CD4-positive, alpha-beta T cell treated with Interleukin-21 for 1 hour (primary cell): Measurements from ENCODE around the gene POU4F1.
A peak's percentile ranks its signal among the peaks of the same experiment; 100 is the strongest.
"Not testable (repeated sequence)": the region's sequence is repeated elsewhere in the genome, so short reads cannot be mapped to it uniquely, and the experiment has no call there.

Experiments
- DNase-seq: peaks from one replicate; pipeline ENCODE4 v3.0.0-alpha.2; 2020

The POU4F1 gene

DNA sequence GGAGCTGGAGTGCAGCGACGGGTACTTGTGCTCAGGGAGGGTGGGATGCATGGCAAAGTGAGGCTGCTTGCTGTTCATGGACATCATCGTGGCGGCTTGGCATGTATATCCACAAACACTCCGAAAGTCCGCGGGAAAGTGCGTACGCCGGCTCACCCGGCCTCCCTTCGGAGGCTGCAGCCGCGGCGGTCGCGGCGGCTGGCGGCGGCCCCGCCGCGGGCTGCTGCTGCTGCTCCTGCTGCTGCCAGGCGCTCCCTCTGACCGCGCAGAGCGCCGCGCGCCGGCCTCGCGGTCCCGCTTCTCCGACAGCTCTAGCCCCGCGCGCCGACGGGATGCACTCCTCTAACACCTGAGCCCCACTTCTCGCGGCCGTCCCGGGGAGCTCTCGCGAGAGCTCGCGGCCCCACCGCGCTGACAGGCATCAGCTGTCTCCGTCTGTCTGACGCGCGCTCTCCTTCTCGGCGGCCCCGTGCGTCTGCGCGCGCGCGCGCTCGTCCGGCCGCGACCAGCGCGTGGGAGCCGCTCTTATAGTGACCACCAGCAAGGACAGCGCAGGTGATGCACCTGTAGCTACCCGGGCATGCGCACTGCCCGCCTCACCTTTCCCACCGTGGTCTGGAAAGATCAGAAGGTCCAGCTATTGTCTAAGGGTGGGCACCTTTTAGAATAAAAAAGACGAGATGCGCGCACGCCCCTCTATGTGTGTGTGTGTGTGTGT, at the start of gene POU4F1:
Gene POU4F1, minus strand, starts transcription at position 313 of the 718 bp plus-strand sequence. Its CDS starts 226 bp downstream, at position 87.
- DNase-seq, result peak; percentile 70

- DNase-seq, result no peak
Measured at GRCh38 chr13:78652651-78653050, 49.3 kb upstream of the POU4F1 start.

DNA sequence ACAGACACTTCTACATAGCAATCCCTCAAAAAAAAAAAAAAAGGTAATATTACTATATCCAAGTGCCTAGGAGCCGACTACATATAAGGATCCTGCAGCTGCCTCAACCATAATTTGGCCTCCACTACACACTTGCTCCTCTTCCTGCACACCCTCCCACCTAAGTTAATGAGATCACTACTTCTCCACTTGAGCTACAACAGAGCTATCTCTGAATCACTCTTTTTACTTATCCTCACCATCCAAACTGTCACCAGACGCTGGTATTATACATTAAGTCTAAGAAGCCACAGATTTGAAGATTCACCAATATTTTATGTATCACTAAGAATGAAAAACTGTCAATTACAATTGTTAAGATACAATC, 47.3 kb upstream of the POU4F1 start:
- DNase-seq, result no peak

DNA sequence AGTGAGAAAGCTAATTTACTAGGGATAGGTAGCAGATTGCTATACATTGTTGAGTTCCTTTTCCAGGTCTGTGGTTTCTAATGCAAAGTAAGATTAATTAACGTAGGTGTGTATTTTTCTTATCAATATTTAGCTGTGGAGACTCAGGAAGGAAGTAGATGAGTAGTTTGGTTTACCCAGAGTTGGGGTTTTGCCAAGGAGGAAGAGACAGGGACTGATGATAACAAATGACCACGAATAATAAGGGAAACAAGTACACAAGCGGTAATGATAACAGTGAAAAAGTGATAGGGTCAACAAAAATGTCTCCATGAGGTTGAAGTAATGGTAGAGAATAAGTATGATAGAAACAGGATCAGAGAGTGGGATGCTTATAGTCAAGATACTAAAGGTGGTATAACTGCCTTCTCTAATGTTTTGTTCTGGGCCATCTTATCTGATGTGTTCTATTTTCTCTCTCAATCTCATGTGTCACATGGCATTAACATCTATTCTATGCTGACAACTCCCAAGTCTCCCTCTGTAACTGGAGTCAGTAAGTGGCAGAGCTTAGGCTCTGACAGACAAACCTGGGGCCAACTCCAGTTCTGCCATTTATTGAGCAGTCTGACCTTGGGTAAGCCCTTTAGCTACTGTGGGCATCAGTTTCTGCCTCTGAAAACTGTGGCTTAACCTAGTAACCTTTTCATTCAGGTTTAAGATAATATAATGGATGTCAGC, 46.8 kb upstream of the POU4F1 start:
- no peak for DNase-seq

DNA sequence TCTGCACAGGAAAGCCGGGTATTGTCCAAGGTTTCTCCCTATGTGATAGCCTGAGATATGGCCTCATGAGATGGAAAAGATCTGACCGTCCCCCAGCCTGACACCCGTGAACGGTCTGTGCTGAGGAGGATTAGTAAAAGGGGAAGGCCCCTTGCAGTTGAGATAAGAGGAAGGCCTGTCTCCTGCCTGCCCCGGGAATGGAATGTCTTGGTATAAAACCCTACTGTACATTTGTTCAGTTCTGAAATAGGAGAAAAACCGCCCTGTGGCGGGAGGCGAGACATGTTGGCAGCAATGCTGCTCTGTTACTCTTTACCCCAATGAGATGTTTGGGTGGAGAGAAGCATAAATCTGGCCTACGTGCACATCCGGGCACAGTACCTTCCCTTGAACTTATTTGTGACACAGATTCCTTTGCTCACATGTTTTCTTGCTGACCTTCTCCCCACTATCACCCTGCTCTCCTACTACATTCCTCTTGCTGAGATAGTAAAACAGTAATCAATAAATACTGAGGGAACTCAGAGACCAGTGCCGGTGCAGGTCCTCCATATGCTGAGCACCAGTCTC, 43.8 kb upstream of the POU4F1 start:
- not testable (repeated sequence) for DNase-seq

- no peak for DNase-seq
Measured at GRCh38 chr13:78638216-78638615, 34.9 kb upstream of the POU4F1 start.

DNA sequence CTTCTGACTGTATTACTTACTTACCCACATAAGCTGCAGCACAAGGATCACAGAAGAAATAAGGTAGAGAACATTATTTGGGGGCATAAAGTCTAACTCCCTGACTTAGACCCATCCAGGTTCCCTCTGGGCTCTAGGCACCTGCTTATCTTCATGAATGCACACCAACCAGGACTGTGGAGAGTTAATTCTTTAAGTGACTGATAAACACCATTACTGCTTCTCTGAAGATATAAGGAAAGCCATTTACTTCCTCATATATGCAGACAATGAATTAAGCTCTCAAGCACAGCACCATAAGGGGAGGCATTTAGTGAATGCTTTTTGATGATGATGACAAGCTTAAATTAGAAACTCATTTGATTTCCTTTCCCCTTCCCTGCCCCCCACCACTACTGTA, 33.1 kb upstream of the POU4F1 start:
- no peak for DNase-seq

GRCh38 chr13:78632996-78633395, 29.6 kb upstream of the POU4F1 start:
- DNase-seq, result no peak

DNA sequence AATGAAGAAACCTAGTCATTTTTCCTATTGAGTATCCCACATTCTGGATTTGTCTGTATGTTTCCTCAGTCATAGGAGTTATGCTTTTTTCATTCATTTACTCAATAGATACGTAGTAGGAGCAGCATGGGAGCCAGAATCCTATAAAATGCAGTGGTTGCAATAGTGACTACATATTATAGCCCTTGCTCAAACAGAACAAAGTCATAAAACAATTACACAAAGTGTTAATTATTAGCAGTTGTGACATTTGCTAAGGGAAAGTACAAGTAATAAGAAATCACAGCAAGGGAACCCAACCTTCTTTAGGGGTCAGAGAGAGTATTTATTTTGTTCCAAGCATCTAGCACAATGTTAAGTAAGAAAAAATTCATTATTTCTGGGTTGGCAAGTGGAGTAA, 27.7 kb upstream of the POU4F1 start:
- DNase-seq, result no peak

DNA sequence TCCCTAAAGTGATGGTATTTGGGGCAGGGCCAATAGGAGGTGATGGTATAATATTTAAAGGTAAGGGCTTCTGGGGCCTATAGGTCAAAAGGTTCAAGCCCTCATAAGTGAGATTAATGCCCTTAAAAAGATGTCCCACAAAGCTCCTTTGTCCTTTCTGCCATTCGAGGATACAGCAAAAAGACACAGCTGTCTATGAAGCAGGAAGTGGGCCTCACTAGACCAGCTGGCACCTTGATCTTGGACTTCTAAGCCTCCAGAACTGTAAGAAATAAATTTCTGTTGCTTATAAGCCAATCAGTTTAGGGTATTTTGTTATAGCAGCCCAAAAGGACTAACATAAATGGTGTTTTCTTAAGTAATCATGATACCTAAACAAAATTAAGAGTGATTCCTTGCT, 27.2 kb upstream of the POU4F1 start:
- no peak for DNase-seq

DNA sequence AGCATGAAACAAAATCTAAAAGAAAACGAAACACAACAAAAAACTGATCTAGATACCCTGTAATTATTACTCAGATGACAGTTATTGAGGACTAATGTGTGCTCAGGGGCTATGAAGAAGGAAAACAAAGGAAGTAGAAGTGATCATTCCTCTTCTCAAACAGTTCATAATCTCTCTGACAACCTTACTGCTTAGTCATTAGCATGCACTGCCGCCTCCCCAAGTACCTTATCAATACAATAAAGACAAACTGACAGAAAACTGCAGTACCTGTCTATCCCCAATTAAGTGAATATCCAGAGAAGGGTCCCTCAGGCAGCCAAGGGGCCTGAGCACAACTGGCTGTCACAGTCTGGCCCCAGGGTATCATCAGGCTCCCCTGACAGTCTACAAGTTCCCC, 22.0 kb upstream of the POU4F1 start:
- DNase-seq, result no peak

DNA sequence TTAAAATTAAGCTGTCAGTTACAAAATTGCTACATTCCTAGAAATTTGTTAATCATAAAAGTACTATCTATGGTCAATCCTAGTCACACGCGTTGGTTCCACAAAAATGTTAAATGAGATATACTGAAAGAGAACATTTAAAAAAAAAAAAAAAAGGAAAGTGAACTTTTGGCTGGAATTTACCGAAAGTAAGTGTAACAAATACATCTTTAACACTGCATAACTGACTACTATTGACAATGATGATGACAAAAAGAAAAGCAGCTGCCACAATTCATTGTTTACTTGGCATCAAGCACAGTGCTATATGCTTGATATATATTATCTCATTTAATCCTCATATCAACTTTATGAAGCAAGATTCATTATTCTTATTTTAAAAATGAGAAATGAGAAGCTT, 19.8 kb upstream of the POU4F1 start:
- no peak for DNase-seq

- DNase-seq, result no peak
Measured at GRCh38 chr13:78620936-78621470, 17.7 kb upstream of the POU4F1 start.

DNA sequence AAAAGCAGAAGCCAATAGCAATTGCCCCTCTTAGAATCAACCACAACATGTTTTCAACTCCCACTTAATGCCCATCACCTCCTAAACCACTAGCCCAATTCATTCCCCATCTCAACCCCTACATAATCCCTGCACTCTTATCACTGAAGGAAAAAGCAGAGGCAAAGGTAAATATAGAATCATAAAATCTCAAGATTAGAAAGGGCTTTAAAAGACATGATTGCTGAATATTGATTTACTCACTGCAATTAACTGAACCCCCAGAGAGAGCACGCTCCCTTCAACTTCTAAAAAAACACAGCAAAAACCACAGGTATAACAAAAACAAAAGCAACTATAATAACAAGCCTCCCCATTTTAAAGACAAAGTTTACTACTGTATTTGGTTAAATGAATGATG, 15.1 kb upstream of the POU4F1 start:
- DNase-seq, result no peak

GRCh38 chr13:78611040-78611439, 7.7 kb upstream of the POU4F1 start:
- DNase-seq, result no peak

DNA sequence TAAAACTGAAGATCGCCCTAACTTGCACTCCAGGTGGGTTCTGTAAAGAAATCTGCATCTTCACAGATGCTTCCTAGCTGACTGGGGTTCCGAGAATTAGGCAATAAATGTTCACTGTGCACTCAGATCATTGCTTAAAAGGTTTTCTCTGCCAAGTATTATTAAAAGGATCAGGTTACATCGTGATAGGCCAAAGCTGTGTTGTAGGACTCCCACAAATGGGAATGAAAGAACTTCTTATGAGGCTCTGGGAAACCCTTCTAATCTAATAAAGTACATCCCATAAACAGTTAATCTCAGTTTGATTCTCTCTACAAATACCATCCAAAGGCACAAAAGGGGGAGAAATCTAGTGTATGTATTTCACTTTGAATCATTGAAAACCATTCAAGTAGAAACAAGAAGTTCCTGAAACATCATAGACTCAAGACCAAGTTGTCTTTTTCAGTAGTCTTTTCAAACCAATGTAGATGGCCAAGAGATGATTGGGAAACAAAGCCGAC, 7.1 kb upstream of the POU4F1 start:
- no peak for DNase-seq

DNA sequence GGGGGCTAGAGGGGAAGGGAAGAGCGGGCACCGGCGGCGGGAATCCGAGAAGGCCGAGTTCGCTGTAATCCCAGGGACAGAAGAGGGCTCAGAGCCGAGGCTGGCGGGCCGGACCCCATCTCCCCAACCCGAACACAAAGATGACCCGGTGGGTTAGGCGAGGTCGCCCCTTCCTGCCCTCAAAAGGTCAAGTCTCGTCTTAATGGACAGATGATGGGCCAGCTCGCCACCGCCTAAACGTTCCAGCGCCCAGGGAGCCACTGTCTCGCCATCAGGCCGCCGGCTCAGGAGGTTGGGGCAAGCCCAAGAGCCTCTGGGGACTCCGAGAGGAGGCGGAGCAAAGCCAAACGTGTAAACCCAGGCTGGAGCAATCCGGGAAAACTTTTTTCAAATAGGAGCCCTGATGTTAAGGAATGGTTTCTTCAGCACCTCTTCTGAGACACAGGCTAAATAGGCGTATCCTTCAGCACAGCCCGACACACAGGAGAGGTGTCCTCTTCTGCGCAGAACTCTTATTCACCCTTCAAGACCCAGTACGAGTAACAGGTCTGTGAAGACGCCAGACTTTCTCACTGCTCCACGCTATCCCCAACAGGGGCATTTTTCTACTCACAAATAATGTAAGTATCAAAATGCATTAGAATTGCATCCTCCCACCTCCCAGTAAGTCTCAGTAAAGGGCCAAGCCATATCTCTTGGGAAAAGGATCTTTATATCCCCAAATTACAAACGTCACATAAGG, 6.3 kb upstream of the POU4F1 start:
- DNase-seq, result no peak

DNA sequence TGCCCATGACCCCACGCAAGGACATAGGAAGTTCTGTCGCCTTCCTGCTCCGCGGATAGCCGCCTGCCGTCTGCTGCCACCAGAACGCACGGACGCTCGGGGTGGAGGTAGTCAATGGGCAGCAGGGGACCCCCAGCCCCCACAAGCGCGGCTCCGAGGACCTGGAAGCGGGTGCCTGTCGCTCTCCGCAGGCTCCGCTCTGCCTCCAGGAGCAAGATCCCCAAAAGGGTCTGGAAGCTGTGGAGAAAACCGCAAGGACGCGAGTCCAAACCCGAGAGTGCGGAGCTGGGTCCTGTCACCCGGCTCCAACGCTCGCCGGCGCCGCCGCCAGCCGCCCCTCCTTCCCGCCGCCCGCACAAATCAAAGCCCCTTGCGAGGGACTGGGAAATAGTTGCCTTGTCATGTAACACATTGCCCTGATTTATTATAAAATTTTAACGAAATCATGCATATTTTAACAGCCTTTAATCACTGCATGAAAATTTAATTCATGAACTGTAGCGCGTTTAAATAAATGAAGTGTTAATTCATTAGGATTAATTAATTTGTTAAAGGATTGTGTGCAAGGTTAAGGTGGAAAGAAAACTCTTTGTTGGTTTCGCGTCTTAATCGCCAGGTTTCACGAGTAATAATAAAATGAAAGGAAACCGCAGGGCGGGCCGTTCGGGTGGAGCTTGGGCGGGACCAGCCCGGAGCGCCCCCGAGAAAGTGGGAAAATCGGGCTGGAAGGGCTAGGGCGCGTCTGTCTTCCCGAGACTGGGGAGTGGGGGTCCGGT, 5.5 kb upstream of the POU4F1 start:
- DNase-seq, result no peak

DNA sequence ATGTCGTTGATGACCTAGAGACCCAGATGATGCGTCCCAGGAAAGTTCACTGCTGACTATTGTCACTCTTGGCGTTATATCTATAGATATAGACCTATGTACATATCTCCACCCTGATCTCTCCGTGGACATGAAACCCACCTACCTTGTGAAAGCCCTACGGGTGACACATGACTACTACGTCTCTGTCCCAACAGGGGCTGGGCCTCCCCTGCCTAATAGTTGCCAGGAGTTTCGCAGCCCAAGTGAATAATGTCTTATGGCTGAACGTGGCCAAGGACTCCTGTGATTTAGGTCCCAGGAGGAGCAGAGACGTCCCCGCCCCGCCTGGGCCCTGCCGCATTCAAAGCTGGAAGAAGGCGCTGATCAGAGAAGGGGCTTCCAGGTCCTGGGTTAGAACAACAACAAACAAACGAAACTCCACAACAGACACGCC, 4.9 kb upstream of the POU4F1 start:
- no peak for DNase-seq

DNA sequence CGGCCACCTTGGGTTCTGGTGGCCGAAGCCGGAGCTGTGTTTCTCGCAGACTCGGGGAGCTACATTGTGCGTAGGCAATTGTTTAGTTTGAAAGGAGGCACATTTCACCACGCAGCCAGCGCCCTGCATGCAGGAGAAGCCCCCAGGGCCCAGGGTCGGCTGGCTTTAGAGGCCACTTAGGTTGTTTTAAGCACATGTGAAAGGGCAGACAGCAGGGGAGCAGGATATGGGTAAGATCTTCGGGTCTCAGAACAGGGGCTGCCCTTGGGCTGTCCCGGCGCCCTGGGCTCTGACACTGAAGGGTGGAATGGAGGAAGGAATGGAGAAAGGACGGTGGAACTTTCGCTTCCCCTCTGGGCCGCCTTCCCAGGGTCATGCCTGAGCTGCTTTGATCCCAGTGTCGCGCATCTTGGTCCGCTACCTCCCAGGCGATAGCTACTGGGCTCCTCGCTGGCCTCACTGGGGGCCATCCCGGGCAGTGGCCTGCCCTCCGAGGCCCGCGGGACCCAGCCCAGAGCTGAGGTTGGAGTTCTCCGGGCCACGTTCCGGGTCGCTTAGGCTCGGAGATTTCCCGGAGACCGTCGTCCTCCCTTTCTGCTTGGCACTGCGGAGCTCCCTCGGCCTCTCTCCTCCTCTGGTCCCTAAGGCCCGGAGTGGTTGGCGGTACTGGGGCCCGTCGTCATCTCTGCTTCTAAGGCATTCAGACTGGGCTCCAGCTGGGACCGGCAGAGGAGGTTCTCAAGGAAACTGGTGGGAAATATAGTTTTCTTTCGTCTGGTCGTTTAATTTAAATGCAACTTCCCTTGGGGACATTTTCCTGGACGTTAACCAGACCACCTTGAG, 4.3 kb upstream of the POU4F1 start:
- DNase-seq, result no peak
